ENCODE results near the gene ST6GALNAC5.
A peak's percentile ranks its signal among the peaks of the same experiment; 100 is the strongest.

DNA sequence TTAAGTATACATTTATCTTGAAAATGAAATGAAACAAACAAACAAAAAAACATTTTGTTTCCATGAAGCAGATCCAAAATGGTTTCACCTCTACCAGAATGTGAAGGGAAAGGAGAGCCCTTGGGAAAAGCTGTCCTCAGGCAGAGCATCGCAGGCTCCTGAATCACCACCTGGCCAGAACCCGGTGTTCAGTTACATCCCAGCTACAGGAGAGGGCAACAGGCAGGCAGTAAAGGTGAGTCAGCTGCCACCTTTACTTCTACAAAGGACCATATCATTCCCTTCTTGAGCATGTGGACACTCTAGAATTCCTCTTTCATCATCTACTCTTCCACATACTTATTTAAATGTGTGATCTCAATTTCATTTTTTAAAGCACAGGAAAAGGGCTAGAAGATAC is 200.7 kb downstream of the ST6GALNAC5 start:
- TF ChIP-seq, protein P1, sequence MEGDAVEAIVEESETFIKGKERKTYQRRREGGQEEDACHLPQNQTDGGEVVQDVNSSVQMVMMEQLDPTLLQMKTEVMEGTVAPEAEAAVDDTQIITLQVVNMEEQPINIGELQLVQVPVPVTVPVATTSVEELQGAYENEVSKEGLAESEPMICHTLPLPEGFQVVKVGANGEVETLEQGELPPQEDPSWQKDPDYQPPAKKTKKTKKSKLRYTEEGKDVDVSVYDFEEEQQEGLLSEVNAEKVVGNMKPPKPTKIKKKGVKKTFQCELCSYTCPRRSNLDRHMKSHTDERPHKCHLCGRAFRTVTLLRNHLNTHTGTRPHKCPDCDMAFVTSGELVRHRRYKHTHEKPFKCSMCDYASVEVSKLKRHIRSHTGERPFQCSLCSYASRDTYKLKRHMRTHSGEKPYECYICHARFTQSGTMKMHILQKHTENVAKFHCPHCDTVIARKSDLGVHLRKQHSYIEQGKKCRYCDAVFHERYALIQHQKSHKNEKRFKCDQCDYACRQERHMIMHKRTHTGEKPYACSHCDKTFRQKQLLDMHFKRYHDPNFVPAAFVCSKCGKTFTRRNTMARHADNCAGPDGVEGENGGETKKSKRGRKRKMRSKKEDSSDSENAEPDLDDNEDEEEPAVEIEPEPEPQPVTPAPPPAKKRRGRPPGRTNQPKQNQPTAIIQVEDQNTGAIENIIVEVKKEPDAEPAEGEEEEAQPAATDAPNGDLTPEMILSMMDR (conservative IDR thresholded peaks at IDR 0.05 in 1 of 2, IDR thresholded peaks at IDR 0.05 in 1 of 2; ENCODE audit: extremely low read depth in 1 of 2, insufficient read depth in 1 of 2, low read depth in 1 of 2, low read length in 2 of 2), result peak; percentile 10 to 17
- no peak for TF ChIP-seq EZH2 (IDR thresholded peaks at IDR 0.05; ENCODE audit: borderline replicate concordance, low read length)

Data from mammary epithelial cell (primary cell).